Fibroblast of pulmonary artery (primary cell): ENCODE results near the gene VPS8.

Experiments
- DNase-seq: peaks from one replicate; pipeline ENCODE4 v3.0.0-alpha.2; 2010; ENCODE audit warnings: low read depth
- H3K4me3 ChIP-seq: replicated peaks from 2 replicates; pipeline ENCODE4 v1.5.1; 2011; ENCODE audit warnings: low read depth, mild to moderate bottlenecking, control low read depth, low read length, moderate library complexity
- TF ChIP-seq, protein P1 (sequence below): IDR thresholded peaks from 2 replicates; pipeline ENCODE4 v1.5.1; 2011; ENCODE audit warnings: mild to moderate bottlenecking, control low read depth, low read length, inconsistent platforms; ENCODE audit errors: missing control alignments

VPS8 gene

DNA sequence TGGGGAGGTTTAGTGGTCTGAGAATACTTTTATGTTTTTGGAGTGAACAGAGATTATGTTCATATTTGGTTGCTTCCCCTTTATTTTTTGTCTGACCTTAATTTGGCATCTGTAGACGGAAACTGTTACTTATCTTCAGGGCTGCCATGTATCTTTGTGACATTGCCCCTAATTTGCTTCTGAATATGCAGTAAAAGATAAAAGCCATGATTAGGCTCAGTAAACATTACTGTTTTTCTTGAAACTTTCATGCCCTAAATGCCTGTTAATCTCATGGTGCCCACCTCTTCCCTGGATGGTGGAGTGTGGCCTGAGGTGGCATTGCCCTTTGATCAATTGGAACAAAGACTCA lies 234.2 kb downstream of the VPS8 start:
- no peak overlapping the region for H3K4me3 ChIP-seq
- TF ChIP-seq, protein P1, sequence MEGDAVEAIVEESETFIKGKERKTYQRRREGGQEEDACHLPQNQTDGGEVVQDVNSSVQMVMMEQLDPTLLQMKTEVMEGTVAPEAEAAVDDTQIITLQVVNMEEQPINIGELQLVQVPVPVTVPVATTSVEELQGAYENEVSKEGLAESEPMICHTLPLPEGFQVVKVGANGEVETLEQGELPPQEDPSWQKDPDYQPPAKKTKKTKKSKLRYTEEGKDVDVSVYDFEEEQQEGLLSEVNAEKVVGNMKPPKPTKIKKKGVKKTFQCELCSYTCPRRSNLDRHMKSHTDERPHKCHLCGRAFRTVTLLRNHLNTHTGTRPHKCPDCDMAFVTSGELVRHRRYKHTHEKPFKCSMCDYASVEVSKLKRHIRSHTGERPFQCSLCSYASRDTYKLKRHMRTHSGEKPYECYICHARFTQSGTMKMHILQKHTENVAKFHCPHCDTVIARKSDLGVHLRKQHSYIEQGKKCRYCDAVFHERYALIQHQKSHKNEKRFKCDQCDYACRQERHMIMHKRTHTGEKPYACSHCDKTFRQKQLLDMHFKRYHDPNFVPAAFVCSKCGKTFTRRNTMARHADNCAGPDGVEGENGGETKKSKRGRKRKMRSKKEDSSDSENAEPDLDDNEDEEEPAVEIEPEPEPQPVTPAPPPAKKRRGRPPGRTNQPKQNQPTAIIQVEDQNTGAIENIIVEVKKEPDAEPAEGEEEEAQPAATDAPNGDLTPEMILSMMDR: no peak
- no peak for DNase-seq

DNA sequence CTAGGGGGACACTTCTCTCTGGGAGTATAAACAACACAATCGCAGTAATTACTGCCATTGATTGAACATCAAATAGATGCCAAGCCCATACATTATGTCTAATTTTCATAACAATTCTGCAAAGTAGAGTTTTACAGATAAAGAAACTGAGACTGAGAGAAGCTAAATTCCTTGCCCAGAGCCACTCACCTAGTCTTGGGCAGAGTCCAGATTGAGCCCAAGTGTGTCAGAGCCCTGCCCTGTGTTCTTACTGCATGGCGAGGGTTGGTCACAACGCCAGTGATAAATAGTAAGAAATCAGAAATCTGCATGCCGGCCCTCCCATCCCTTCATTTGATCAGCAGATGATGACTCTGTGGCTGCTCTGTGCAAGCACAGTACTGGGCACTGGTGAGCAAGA lies 234.6 kb downstream of the VPS8 start:
- DNase-seq: no peak
- TF ChIP-seq, protein P1: no peak
- H3K4me3 ChIP-seq: no peak overlapping the region

DNA sequence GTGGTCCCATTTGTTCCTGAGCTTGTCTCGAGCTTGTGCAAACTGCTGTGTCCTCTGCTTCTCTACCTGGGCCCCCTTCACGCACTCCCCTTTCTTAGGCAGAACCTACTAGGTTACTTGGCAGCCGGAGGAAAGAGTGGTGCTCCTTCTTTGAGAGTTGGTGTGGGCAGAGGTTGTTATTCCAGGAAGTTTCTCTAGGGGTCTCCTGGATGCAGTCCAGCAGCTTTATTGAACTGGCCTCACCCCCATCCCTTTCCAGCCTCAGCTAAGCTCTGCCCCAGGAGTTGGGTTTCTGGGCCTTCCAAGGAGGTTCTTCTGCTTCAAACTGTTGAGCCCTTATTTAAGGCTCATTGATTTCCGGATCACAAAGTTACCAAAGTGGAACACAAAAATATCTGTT lies 237.7 kb downstream of the VPS8 start:
- no peak for DNase-seq
- TF ChIP-seq, protein P1: no peak
- H3K4me3 ChIP-seq: no peak overlapping the region

DNA sequence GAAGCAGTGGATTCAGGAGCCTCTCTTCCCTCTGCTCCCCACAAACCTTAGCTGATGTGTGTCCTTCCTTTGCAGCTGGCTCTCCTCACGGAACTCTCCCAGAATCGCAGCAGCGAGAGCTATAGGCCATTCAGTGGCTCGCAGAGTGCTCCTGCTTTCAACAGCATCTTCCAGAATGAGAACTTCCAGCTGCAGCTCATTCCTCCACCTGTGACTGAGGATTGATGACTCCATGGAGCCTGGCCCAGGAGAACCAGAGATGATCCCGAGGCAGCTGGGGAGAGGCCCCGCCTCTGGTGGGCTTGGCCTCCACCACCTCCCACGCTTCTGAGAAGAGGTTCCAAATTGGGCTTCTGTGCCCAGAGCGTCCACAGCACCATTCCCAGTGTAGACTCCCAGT lies 239.8 kb downstream of the VPS8 start:
- TF ChIP-seq, protein P1: no peak
- H3K4me3 ChIP-seq: no peak overlapping the region
- no peak for DNase-seq

DNA sequence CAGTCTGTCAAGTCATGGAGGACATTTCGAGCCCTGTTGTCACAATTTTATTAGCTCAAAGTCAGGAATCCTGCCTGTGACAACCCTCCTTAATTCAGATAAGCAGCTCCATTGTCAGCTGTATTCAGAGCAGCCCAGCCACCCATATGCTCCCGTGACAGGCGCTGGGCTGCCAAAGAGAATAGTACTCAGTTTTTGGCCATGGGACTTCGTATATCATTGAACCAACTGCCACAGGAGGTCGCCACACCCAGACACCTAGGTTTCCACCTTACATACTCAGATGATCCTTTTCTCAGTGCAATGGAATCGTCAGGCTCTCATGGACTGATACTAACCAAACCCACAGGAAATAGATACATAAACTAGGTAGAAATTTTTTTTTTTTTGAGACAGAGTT lies 240.7 kb downstream of the VPS8 start:
- no peak for DNase-seq
- TF ChIP-seq, protein P1: no peak
- H3K4me3 ChIP-seq: no peak overlapping the region

DNA sequence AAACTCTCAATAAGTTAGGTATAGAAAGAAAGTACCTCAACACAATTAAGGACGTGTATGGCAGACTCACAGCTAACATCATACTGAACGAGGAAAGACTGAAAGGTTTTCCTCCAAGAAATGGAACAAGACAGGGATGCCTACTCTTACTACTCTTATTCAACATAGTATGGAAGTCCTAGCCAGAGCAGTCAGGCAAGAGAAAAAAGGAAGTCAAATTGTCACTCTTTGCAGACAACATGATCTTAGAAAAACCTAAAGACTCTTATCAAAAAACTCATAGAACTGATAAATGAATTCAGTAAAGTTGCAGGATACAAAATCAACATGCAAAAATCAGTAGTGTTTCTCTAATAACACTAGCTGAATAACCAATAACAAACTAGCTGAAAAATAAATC lies 244.9 kb downstream of the VPS8 start:
- no peak for DNase-seq
- TF ChIP-seq, protein P1: no peak
- no peak overlapping the region for H3K4me3 ChIP-seq

DNA sequence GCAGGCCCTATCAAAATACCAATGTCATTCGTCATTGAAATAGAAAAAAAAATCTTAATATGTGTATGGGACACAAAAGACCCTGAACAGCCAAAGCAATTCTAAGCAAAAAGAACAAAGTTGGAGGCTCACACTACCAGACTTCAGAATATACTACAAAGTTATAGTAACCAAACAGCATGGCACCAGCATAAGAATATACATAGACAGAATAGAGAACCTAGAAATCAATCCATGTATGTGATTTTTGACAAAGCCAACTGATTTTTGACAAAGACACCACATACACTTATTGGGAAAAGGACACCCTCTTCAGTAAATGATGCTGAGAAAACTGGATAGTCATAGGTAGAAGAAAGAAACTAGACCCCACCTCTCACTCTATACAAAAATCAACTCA lies 245.9 kb downstream of the VPS8 start:
- no peak for DNase-seq
- TF ChIP-seq, protein P1: no peak
- H3K4me3 ChIP-seq: no peak overlapping the region
